HEK293T (cell line): ENCODE results near the gene RAB10.
"Not testable (repeated sequence)": the region's sequence is repeated elsewhere in the genome, so short reads cannot be mapped to it uniquely, and the experiment has no call there.

Experiments used
- CTCF ChIA-PET: fragments of 350-600 bp; formaldehyde crosslinking; extraction: SDS; loops from one replicate; lab custom pipeline; 2021; ENCODE audit warnings: antibody characterized with exemption, inconsistent platforms; lab: Yijun Ruan, JAX
- POLR2A ChIA-PET: fragments of 350-600 bp; formaldehyde crosslinking; extraction: SDS; loops from one replicate; lab custom pipeline; 2020; ENCODE audit warnings: antibody characterized with exemption, inconsistent platforms; lab: Yijun Ruan, JAX
- DNase-seq: peaks from one replicate; pipeline ENCODE4 v3.0.0; 2012; ENCODE audit warnings: mixed read lengths; ENCODE audit errors: extremely low spot score
- ARNT ChIP-seq: fragments of 450-650 bp; IDR thresholded peaks from 2 replicates; pipeline ENCODE4 v1.6.1; 2017; ENCODE audit warnings: mild to moderate bottlenecking
- BHLHE40 ChIP-seq: fragments of 450-650 bp; IDR thresholded peaks from 2 replicates; pipeline ENCODE4 v1.6.1; 2016; ENCODE audit warnings: mild to moderate bottlenecking, moderate library complexity, borderline replicate concordance
- CTBP1 ChIP-seq: fragments of 450-650 bp; IDR thresholded peaks from 2 replicates; pipeline ENCODE4 v1.6.1; 2016; ENCODE audit warnings: borderline replicate concordance
- ELF4 ChIP-seq: fragments of 450-650 bp; IDR thresholded peaks from 2 replicates; pipeline ENCODE4 v1.6.1; 2017; ENCODE audit warnings: antibody characterized with exemption
- FOXA1 ChIP-seq: fragments of 450-650 bp; IDR thresholded peaks from 2 replicates; pipeline ENCODE4 v1.6.1; 2016; ENCODE audit warnings: mild to moderate bottlenecking
- FOXK2 ChIP-seq: fragments of 450-650 bp; IDR thresholded peaks from 2 replicates; pipeline ENCODE4 v1.6.1; 2016; ENCODE audit warnings: mild to moderate bottlenecking
- FOXM1 ChIP-seq: fragments of 450-650 bp; IDR thresholded peaks from 2 replicates; pipeline ENCODE4 v1.6.1; 2017; ENCODE audit warnings: mild to moderate bottlenecking, borderline replicate concordance
- HDGF ChIP-seq: fragments of 450-650 bp; IDR thresholded peaks from 2 replicates; pipeline ENCODE4 v1.6.1; 2017; ENCODE audit warnings: antibody characterized with exemption, borderline replicate concordance
- L3MBTL2 ChIP-seq: fragments of 450-650 bp; conservative IDR thresholded peaks from 2 replicates; pipeline ENCODE4 v1.6.1; 2016; ENCODE audit warnings: mild to moderate bottlenecking
- LEF1 ChIP-seq: fragments of 450-650 bp; IDR thresholded peaks from 2 replicates; pipeline ENCODE4 v1.6.1; 2017; ENCODE audit warnings: mild to moderate bottlenecking, borderline replicate concordance
- NFRKB ChIP-seq: fragments of 450-650 bp; IDR thresholded peaks from 2 replicates; pipeline ENCODE4 v1.6.1; 2016; ENCODE audit warnings: mild to moderate bottlenecking, moderate library complexity
- SP1 ChIP-seq: fragments of 450-650 bp; IDR thresholded peaks from 2 replicates; pipeline ENCODE4 v1.6.1; 2017
- SUZ12 ChIP-seq: fragments of 450-650 bp; IDR thresholded peaks from 2 replicates; pipeline ENCODE4 v1.6.1; 2016; ENCODE audit warnings: mild to moderate bottlenecking
- TARDBP ChIP-seq: fragments of 450-650 bp; IDR thresholded peaks from 2 replicates; pipeline ENCODE4 v1.6.1; 2016
- ZNF384 ChIP-seq: fragments of 450-650 bp; IDR thresholded peaks from 2 replicates; pipeline ENCODE4 v1.6.1; 2016
- TF ChIP-seq, protein P1 (sequence below): fragments of 450-650 bp; IDR thresholded peaks from 2 replicates; pipeline ENCODE4 v1.6.1; 2016

RAB10 gene

GRCh38 chr2:26089337-26089736, 55.5 kb downstream of the RAB10 start:
- CTCF ChIA-PET, result no interaction called here
- no peak for TF ChIP-seq FOXM1
- no peak for TF ChIP-seq SP1
- no peak for TF ChIP-seq L3MBTL2
- TF ChIP-seq FOXA1, result no peak
- TF ChIP-seq ZNF384, result no peak
- TF ChIP-seq NFRKB, result no peak
- TF ChIP-seq ARNT, result no peak
- TF ChIP-seq LEF1, result no peak
- TF ChIP-seq FOXK2, result no peak
- no peak for DNase-seq
- POLR2A ChIA-PET, result no interaction called here

GRCh38 chr2:26095758-26096157, 61.9 kb downstream of the RAB10 start:
- ChIA-PET POLR2A (no interaction called here), CTCF (interaction anchor here (0.5 to 0.8 kb wide), 3 partner anchors 23 to 316 kb away, joined by 3 to 6 read pairs (median 4); no protein-coding TSS in a partner anchor)
- no peak for DNase-seq
- TF ChIP-seq SP1, result no peak
- no peak for TF ChIP-seq BHLHE40
- no peak for TF ChIP-seq HDGF
- no peak for TF ChIP-seq TARDBP
- TF ChIP-seq, protein P1, sequence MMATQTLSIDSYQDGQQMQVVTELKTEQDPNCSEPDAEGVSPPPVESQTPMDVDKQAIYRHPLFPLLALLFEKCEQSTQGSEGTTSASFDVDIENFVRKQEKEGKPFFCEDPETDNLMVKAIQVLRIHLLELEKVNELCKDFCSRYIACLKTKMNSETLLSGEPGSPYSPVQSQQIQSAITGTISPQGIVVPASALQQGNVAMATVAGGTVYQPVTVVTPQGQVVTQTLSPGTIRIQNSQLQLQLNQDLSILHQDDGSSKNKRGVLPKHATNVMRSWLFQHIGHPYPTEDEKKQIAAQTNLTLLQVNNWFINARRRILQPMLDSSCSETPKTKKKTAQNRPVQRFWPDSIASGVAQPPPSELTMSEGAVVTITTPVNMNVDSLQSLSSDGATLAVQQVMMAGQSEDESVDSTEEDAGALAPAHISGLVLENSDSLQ, result no peak
- no peak for TF ChIP-seq FOXM1
- TF ChIP-seq ARNT, result no peak
- TF ChIP-seq FOXA1, result no peak
- no peak for TF ChIP-seq LEF1

- DNase-seq, result no peak
- POLR2A ChIA-PET, result no interaction called here
- CTCF ChIA-PET, result no interaction called here
- TF ChIP-seq ZNF384 (no peak), SP1 (no peak), TARDBP (no peak)
Measured at GRCh38 chr2:26099933-26100332, 66.0 kb downstream of the RAB10 start.

DNA sequence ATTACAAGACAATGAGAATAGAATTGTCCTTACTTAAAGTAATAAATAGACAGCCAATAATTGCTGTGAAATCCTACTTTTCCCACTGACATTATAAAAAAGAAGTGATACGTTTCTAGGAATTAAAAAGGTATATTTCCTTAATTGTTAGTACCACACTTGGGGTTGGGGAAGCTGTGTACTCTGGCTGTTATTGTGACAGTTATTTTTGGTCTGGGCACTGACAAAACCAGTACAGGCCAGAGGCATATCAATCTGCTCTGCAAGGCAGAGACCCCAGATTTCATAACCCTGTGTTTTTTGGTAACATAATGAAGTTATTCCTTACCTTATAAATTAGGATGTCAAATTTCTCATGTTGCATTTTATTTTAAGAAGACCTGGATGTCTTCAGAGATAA, 66.5 kb downstream of the RAB10 start:
- ChIA-PET POLR2A (no interaction called here), CTCF (no interaction called here)
- no peak for DNase-seq
- TF ChIP-seq, protein P1, result no peak
- TF ChIP-seq HDGF, result no peak
- TF ChIP-seq BHLHE40, result no peak
- TF ChIP-seq FOXM1, result no peak
- no peak for TF ChIP-seq TARDBP
- no peak for TF ChIP-seq NFRKB
- TF ChIP-seq L3MBTL2, result no peak

DNA sequence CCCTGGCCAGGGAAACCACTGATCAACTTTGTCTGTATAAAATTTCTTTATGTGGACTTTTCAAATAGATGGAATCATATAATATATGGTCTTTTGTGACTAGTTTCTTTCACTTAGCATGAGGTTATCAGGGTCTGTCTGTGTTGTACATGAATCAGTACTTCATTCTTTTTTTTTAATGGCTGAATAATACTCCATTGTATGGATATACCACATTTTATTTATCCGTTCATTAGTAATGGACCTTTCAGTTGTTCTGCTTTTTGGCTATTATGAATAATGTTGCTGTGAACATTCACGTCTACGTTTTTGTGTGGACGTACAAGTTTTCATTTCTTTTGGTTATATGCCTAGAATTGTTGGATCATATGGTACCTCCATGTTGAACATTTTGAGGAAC, 69.9 kb downstream of the RAB10 start:
- CTCF ChIA-PET, result interaction anchor here (0.6 kb wide), 1 partner anchor 565 kb away, joined by 3 read pairs; no protein-coding TSS in a partner anchor
- TF ChIP-seq FOXA1 (no peak), FOXK2 (no peak), BHLHE40 (no peak), ZNF384 (no peak), NFRKB (no peak), ELF4 (no peak), SUZ12 (no peak), FOXM1 (no peak), SP1 (no peak), CTBP1 (no peak), HDGF (no peak), TARDBP (no peak), L3MBTL2 (no peak), ARNT (no peak), LEF1 (no peak)
- TF ChIP-seq, protein P1, result no peak
- DNase-seq, result no peak
- POLR2A ChIA-PET, result no interaction called here

DNA sequence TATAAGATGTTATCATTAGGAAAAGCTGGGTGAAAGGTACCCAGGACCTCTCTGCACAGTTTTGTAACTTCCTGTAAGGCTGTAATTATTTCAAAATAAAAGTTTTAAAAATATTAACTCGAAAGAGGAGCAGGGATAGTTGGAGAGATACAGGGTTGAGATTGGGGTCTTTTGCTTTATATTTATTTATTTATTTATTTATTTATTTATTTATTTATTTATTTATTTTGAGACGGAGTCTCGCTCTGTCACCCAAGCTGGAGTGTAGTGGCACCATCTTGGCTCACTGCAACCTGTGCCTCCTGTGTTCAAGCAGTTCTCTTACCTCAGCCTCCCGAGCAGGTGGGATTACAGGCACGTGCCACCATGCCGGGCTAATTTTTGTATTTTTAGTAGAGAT, 74.8 kb downstream of the RAB10 start:
- CTCF ChIA-PET, DNase-seq, POLR2A ChIA-PET: not testable (repeated sequence)

DNA sequence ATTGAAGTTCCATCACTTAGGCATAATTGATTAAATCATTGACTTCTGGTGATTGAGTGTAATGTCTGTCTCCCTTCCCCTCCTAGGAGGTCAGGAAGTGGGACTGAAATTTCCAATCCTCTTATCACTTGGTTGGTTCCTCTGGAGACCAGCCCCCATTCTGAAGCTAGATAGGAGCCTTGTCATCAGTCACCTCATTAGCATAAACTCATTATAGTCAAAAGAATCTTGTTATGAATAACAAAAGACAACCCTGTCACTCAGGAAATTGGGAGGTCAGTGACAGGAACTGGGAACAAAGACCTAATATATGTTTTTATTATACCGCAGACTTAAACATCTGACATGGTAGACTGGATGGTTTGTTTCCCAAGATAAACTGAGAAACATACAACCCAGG, 78.3 kb downstream of the RAB10 start:
- no peak for DNase-seq
- POLR2A ChIA-PET, result no interaction called here
- CTCF ChIA-PET, result no interaction called here
- TF ChIP-seq FOXK2 (no peak), CTBP1 (no peak), SP1 (no peak), TARDBP (no peak), BHLHE40 (no peak), ARNT (no peak), LEF1 (no peak), L3MBTL2 (no peak), SUZ12 (no peak), FOXM1 (no peak), ELF4 (no peak), HDGF (no peak), NFRKB (no peak), ZNF384 (no peak)
- TF ChIP-seq, protein P1, result no peak
